GM18526 (cell line): ENCODE data around the gene CTPS1.

Experiments used
- POLR2A ChIP-seq: IDR thresholded peaks from 3 replicates; pipeline ENCODE4 v1.6.1; 2011; ENCODE audit not compliant: insufficient read length; ENCODE audit errors: extremely low read depth

CTPS1 gene

GRCh38 chr1:41021526-41022308 is 42.2 kb downstream of the CTPS1 start, which contains the start of gene SLFNL1:
TSS of gene SLFNL1 (minus strand) at chr1:41021725. CDS start at chr1:41020660, 1,065 bp downstream.
- no peak for TF ChIP-seq POLR2A

GRCh38 chr1:41022424-41022823 is 42.9 kb downstream of the CTPS1 start:
- TF ChIP-seq POLR2A: no peak

- TF ChIP-seq POLR2A: no peak
These were observed 43.9 kb downstream of the CTPS1 start for GRCh38 chr1:41023279-41023990.

- no peak for TF ChIP-seq POLR2A
These were observed 45.5 kb downstream of the CTPS1 start for GRCh38 chr1:41024953-41025352.

GRCh38 chr1:41025979-41026819 is 46.7 kb downstream of the CTPS1 start:
- TF ChIP-seq POLR2A: no peak

- no peak for TF ChIP-seq POLR2A
These were observed 48.6 kb downstream of the CTPS1 start for GRCh38 chr1:41028034-41028642.

GRCh38 chr1:41030872-41031616 is 51.5 kb downstream of the CTPS1 start:
- TF ChIP-seq POLR2A: no peak

- no peak for TF ChIP-seq POLR2A
These were observed 52.7 kb downstream of the CTPS1 start for GRCh38 chr1:41032147-41032546.

- no peak for TF ChIP-seq POLR2A
These were observed 53.8 kb downstream of the CTPS1 start for GRCh38 chr1:41033272-41033671.

GRCh38 chr1:41037116-41037903 is 57.8 kb downstream of the CTPS1 start:
- no peak for TF ChIP-seq POLR2A

- TF ChIP-seq POLR2A: no peak
These were observed 58.6 kb downstream of the CTPS1 start for GRCh38 chr1:41038110-41038509.

- TF ChIP-seq POLR2A: no peak
These were observed 62.2 kb downstream of the CTPS1 start for GRCh38 chr1:41041614-41042270.

- no peak for TF ChIP-seq POLR2A
These were observed 64.7 kb downstream of the CTPS1 start for GRCh38 chr1:41044187-41044586.
